Activated CD8-positive, alpha-beta T cell treated with anti-CD3 and anti-CD28 coated beads, Interleukin-2, amount 10 ng/mL, durations not matched to agents 7 days and 5 days (primary cell): ENCODE measurements around the gene KPNA2. TPM values are rescaled to one million over a fixed set of nuclear protein-coding genes. Genes with fewer than 3 reads are reported as not detected.
"Not testable (repeated sequence)": the region's sequence is repeated elsewhere in the genome, so short reads cannot be mapped to it uniquely, and the experiment has no call there.

ENCODE experiments used
- ATAC-seq: fragments of 150-1000 bp; cut with Tn5 transposase; one replicate; pipeline ENCODE4 v1.10.0; 2021; ENCODE audit warnings: moderate library complexity
- CTCF ChIA-PET: fragments of 350-600 bp; sonication (Branson Sonifier 250); formaldehyde crosslinking; loops from one replicate; lab custom pipeline; 2021; ENCODE audit warnings: antibody characterized with exemption; lab: Charles Lee
- POLR2A ChIA-PET: fragments of 350-600 bp; sonication (Branson Sonifier 250); formaldehyde crosslinking; loops from one replicate; lab custom pipeline; 2021; ENCODE audit warnings: antibody characterized with exemption; lab: Charles Lee
- DNase-seq: peaks from one replicate; pipeline ENCODE4 v3.0.0-alpha.2; 2020
- H3K27ac Mint-ChIP-seq: one replicate; pipeline ENCODE4 v1.8.0; 2021; ENCODE audit warnings: mild to moderate bottlenecking, mixed read lengths
- H3K27me3 Mint-ChIP-seq: one replicate; pipeline ENCODE4 v1.8.0; 2021; ENCODE audit warnings: low read depth, mixed read lengths
- H3K36me3 Mint-ChIP-seq: one replicate; pipeline ENCODE4 v1.8.0; 2021; ENCODE audit warnings: low read depth, mixed read lengths
- H3K4me1 Mint-ChIP-seq: one replicate; pipeline ENCODE4 v1.8.0; 2021; ENCODE audit warnings: low read depth, mixed read lengths
- H3K4me3 Mint-ChIP-seq: one replicate; pipeline ENCODE4 v1.8.0; 2021; ENCODE audit warnings: mild to moderate bottlenecking, mixed read lengths
- H3K9me3 Mint-ChIP-seq: one replicate; pipeline ENCODE4 v1.8.0; 2022; ENCODE audit warnings: mixed read lengths; ENCODE audit not compliant: insufficient read depth
- total RNA-seq, 2 experiments: library from RNA; stranded (reverse); gene quantifications; one replicate each; pipeline ENCODE4 v1.2.3, GENCODE V29; 2021

KPNA2 gene
- total RNA-seq, 2 experiments from 2014 or later, result 288 to 292 TPM

DNA sequence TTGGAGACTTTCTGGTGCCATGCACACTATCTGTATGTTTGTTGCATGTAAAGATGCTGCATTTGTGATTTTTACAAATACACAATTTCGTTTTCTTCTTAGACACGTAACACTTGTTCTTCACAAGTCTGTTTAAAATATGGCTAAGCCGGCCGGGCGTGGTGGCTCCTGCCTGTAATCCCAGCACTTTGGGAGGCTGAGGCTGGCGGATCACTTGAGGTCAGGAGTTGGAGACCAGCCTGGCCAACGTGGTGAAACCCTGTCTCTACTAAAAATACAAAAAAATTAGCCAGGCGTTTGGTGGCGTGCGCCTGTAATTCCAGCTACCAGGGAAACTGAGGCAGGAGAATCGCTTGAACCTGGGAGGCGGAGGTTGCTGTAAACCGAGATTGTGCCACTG is 14.7 kb upstream of the KPNA2 start:
- not testable (repeated sequence) for H3K27me3 Mint-ChIP-seq, H3K9me3 Mint-ChIP-seq, ATAC-seq, H3K36me3 Mint-ChIP-seq, DNase-seq
- H3K4me3 Mint-ChIP-seq, result peak overlapping the region; percentile 85
- H3K4me1 Mint-ChIP-seq, result peaks cover 20% of the 10 kb centered on the region
- ChIA-PET CTCF (interaction anchor here (1.0 to 2.1 kb wide), 5 partner anchors 8 to 15 kb away, joined by 3 to 13 read pairs (median 6); partner anchors contain the start of gene KPNA2), POLR2A (interaction anchor here (0.6 to 2.6 kb wide), 4 partner anchors 15 to 160 kb away, joined by 3 to 20 read pairs (median 5); partner anchors contain the start of gene KPNA2)
- H3K27ac Mint-ChIP-seq, result peak overlapping the region; percentile 91

DNA sequence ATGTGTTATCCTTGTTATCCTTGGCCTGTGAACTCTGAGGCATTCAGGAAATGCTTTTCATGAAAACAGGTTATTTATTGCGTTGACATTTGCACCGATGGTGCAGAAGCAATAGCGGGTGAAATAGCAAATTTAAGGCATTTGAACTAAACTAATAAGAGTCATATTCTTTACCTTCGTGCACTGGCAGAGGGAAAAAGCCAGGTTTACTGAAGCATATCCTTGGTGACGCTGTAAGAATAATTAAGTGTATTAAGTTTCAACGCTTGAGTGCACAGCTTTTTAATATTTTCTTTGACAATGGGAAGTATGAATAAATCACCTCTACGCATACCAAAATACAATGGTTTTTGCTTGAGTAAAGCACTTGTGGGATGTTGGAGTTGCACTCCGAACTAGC is 13.6 kb upstream of the KPNA2 start:
- Mint-ChIP-seq H3K9me3 (no peaks in the 10 kb centered on the region), H3K4me3 (no peak overlapping the region), H3K27ac (no peak overlapping the region), H3K27me3 (peaks cover 6% of the 10 kb centered on the region), H3K36me3 (peaks cover 2% of the 10 kb centered on the region), H3K4me1 (peaks cover 20% of the 10 kb centered on the region)
- CTCF ChIA-PET, result interaction anchor here (1.1 to 1.6 kb wide), 2 partner anchors 13 to 437 kb away, joined by 3 to 5 read pairs; partner anchors contain the start of gene KPNA2
- DNase-seq (no peak), ATAC-seq (no peak)
- POLR2A ChIA-PET, result no interaction called here

DNA sequence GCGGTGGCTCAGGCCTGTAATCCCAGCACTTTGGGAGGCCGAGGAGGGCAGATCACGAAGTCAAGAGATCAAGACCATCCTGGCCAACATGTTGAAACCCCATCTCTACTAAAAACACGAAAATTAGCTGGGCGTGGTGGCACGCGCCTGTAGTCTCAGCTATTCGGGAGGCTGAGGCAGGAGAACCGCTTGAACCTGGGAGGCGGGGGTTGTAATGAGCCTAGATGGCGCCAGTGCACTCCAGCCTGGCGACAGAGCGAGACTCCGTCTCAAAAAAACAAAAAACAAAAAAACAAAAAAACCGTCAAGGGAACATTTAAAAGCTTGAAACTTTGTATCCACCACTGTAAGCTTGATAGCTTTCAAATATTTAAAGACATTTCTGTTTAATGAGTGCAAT is 13.0 kb upstream of the KPNA2 start:
- CTCF ChIA-PET, result interaction anchor here (1.0 to 1.6 kb wide), 5 partner anchors 9 to 437 kb away, joined by 3 to 7 read pairs (median 5); partner anchors contain the start of gene KPNA2
- ATAC-seq, H3K27me3 Mint-ChIP-seq, H3K36me3 Mint-ChIP-seq, DNase-seq, H3K4me3 Mint-ChIP-seq, H3K27ac Mint-ChIP-seq, POLR2A ChIA-PET, H3K9me3 Mint-ChIP-seq: not testable (repeated sequence)
- peaks cover 20% of the 10 kb centered on the region for H3K4me1 Mint-ChIP-seq

DNA sequence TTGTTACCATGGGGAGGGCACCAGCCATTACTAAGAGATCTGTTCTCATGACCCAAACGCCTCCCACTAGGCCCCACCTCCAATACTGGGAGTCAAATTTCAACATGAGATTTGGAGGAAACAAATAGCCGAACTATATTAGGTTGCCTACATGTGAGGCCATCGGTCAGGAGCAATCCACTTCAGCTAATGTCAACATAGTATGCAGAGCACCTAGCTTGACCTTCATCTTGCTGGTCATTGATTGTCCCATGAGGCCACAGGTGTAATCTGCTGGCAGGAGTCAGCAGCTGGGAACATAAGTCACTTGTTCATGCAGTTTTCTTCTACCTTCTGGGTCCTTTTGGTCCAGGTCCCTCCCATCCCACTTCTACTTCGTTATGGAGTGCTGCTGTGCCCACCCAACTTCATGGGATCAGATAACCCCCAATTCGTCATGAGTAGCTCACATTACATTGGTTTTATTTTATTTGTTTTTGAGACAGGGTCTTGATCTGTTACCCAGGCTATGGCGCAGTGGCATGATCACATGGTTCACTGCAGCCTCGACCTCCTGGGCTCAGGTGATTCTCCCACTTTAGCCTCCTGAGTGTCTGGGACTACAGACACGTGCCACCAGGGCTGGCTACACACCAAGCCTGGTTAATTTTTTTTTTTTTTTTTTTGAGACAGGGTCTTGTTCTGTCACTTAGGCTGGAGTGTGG is 5.9 kb upstream of the KPNA2 start:
- Mint-ChIP-seq H3K36me3 (no peaks in the 10 kb centered on the region), H3K27ac (no peak overlapping the region), H3K4me1 (no peaks in the 10 kb centered on the region), H3K9me3 (no peaks in the 10 kb centered on the region), H3K4me3 (no peak overlapping the region), H3K27me3 (peaks cover 3% of the 10 kb centered on the region)
- ChIA-PET POLR2A (no interaction called here), CTCF (interaction anchor here (1.2 to 1.7 kb wide), 3 partner anchors 10 to 18 kb away, joined by 3 to 6 read pairs (median 3); no protein-coding TSS in a partner anchor)
- no peak for DNase-seq
- no peak for ATAC-seq

DNA sequence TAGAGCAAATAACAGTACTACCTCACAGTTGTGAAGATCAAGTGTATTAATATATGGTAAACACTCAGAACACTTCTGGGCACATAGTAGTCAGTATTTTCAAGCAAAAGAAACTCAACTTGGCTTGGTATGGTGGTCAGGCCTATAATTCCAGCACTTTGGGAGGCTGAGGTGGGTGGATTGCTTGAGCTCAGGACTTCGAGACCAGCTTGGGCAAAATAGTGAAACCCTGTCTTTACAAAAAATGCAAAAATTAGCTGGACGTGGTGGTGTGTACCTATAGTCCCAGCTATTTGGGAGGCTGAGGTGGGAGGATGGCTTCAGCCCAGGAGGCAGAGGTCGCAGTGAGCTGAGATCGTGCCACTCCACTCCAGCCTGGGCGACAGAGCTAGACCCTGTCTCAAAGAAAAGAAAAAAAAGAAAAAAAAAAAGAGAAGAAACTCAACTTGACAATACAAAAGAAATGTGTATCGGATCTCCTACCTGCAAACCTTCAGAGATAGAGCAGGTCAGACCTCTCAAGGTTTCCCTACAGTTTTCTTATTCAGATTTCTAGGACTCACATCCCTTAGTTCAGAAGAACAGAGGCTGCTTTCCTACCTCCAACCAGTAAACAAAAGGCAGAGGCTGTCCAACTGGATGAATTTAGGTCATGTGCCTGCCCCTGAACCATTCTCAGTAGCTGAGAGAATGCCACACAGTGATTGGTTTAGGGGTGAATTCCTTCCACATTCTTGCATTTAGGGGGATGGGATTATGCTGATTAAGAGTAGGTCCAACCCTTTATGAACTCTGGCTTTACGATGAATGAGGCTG is 1.7 kb upstream of the KPNA2 start:
- ATAC-seq (no peak), DNase-seq (no peak)
- no peaks in the 10 kb centered on the region for H3K9me3 Mint-ChIP-seq
- no peaks in the 10 kb centered on the region for H3K27me3 Mint-ChIP-seq
- POLR2A ChIA-PET, result no interaction called here
- CTCF ChIA-PET, result no interaction called here
- H3K4me1 Mint-ChIP-seq, result peaks cover 20% of the 10 kb centered on the region
- H3K27ac Mint-ChIP-seq, result no peak overlapping the region
- H3K4me3 Mint-ChIP-seq, result no peak overlapping the region
- H3K36me3 Mint-ChIP-seq, result peaks cover 29% of the 10 kb centered on the region

DNA sequence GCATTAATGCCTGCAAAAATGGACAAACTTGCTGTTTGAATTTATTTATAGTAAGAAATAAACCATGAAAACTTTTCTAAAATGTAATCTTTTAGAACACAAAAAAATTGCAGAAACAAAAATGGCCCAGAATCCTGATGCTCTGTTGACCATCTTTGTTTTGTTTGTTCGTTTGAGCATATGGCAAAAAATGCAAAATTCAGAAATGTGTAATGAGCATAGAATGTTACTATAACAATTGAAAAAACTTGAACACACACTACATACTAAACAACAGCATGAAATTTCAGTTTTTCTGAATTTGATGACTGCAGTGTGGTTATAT is 1.1 kb upstream of the KPNA2 start:
- Mint-ChIP-seq H3K27me3 (no peaks in the 10 kb centered on the region), H3K9me3 (no peaks in the 10 kb centered on the region), H3K4me1 (peaks cover 23% of the 10 kb centered on the region), H3K27ac (no peak overlapping the region), H3K4me3 (no peak overlapping the region), H3K36me3 (peaks cover 33% of the 10 kb centered on the region)
- ChIA-PET POLR2A (no interaction called here), CTCF (no interaction called here)
- ATAC-seq (no peak), DNase-seq (no peak)

DNA sequence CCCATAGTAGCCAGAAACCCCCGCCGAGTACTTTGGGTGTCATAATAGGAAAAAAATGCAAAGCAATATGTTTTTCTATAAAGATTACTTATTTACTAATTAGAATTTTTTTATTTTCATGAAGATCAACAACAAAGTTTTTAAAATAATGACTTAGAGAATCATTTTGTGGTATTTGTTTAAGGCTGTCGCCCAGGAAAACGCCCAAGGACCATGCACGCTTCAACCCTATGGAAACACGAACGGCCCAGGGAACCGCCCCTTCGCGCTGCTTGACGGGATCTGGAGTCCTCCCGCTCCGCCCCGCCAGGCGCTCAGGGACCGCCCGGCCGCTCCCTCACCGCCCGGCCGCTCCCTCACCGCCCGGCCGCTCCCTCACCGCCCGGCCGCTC is 408 bp upstream of the KPNA2 start:
- Mint-ChIP-seq H3K4me1 (peaks cover 23% of the 10 kb centered on the region), H3K9me3 (no peaks in the 10 kb centered on the region), H3K4me3 (peak overlapping the region; percentile 99), H3K27ac (peak overlapping the region; percentile 98), H3K36me3 (peaks cover 36% of the 10 kb centered on the region), H3K27me3 (no peaks in the 10 kb centered on the region)
- ATAC-seq (peak; percentile 85), DNase-seq (peak; percentile 94)
- CTCF ChIA-PET, result interaction anchor here (0.8 to 2.5 kb wide), 4 partner anchors 12 to 379 kb away, joined by 3 to 6 read pairs (median 4); no protein-coding TSS in a partner anchor
- POLR2A ChIA-PET, result interaction anchor here (0.6 to 2.0 kb wide), 10 partner anchors 16 to 453 kb away, joined by 3 to 20 read pairs (median 3); partner anchors contain the start of gene WIPI1

DNA sequence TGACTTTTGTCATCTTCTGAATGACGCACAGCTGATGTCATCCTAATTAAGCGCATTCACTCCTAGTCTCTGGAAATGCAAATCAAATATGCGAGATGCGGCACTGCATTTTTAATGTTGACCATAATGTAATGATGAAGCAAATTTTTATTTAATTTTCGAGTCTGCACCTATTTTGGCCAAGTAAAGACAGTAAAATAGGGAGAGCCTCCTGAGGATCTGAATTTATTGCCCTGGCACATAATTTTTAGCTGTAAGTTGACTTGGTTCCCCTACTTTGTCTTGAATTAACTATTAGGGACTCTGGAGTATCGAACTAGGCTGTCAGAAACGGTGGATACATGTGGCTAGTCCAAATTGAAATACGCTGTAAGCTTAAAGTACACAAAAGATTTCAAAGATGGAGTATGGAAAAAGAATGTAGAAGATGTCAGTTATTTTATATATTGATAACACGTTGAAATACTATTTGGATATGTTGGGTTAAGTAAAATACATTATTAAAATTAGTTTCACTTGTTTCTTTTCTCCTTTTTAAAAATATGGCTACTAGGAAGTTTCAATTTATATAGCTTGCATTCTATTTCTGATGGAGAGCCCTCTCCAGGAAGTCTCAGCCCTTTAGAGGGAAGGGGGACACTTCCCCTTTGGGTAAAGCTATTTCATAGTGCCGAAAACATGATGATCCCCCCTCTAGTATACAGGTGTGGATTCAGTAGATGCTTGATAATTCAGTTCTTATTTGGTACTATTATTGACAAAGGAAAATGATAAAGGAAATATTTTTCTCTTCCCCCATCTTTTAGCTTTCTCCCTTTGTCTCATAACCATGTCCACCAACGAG is 991 bp downstream of the KPNA2 start:
- ChIA-PET POLR2A (interaction anchor here (0.9 to 2.0 kb wide), 8 partner anchors 9 to 452 kb away, joined by 3 to 20 read pairs (median 4); partner anchors contain the start of gene WIPI1), CTCF (interaction anchor here (0.9 to 2.5 kb wide), 7 partner anchors 17 to 165 kb away, joined by 3 to 6 read pairs (median 3); no protein-coding TSS in a partner anchor)
- DNase-seq (no peak), ATAC-seq (no peak)
- H3K9me3 Mint-ChIP-seq, result no peaks in the 10 kb centered on the region
- H3K36me3 Mint-ChIP-seq, result peaks cover 48% of the 10 kb centered on the region
- H3K27me3 Mint-ChIP-seq, result no peaks in the 10 kb centered on the region
- H3K4me1 Mint-ChIP-seq, result peaks cover 23% of the 10 kb centered on the region
- peak overlapping the region; percentile 98 for H3K27ac Mint-ChIP-seq
- H3K4me3 Mint-ChIP-seq, result peak overlapping the region; percentile 99

DNA sequence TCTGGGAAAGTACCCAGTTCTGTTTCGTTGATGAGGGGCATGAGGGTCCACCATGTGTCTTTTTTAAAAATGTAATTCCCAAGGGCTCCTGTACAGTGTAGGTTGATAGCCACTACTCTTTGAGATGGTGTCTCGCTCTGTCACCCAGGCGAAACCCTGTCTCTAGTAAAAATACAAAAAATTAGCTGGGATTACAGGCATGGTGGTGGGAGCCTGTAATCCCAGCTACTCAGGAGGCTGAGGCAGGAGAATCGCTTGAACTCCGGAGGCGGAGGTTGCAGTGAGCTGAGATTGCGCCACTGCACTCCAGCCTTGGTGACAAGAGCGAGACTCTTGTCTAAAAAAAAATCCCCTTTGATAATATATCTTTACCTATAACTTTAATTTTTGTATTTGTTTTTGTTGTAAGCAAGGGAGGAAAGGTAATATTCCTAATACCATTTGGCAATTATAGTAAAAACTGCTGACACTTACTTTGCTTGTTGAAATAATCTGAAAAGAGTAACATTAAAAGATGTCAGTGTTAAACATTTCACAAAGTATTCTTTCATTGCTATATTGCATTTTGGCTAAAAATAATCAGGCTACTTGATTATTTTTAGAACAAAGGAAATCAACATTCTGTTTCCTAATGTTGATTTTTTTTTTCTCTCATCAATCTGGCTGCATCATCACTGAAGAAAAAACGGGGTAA is 11.8 kb downstream of the KPNA2 start:
- ATAC-seq (no peak), DNase-seq (no peak)
- no peak overlapping the region for H3K27ac Mint-ChIP-seq
- H3K27me3 Mint-ChIP-seq, result no peaks in the 10 kb centered on the region
- H3K4me1 Mint-ChIP-seq, result peaks cover 13% of the 10 kb centered on the region
- H3K4me3 Mint-ChIP-seq, result no peak overlapping the region
- POLR2A ChIA-PET, result interaction anchor here (1.1 kb wide), 1 partner anchor 11 kb away, joined by 5 read pairs; the partner anchor contains the start of gene KPNA2
- no peaks in the 10 kb centered on the region for H3K9me3 Mint-ChIP-seq
- CTCF ChIA-PET, result no interaction called here
- H3K36me3 Mint-ChIP-seq, result peaks cover 60% of the 10 kb centered on the region

DNA sequence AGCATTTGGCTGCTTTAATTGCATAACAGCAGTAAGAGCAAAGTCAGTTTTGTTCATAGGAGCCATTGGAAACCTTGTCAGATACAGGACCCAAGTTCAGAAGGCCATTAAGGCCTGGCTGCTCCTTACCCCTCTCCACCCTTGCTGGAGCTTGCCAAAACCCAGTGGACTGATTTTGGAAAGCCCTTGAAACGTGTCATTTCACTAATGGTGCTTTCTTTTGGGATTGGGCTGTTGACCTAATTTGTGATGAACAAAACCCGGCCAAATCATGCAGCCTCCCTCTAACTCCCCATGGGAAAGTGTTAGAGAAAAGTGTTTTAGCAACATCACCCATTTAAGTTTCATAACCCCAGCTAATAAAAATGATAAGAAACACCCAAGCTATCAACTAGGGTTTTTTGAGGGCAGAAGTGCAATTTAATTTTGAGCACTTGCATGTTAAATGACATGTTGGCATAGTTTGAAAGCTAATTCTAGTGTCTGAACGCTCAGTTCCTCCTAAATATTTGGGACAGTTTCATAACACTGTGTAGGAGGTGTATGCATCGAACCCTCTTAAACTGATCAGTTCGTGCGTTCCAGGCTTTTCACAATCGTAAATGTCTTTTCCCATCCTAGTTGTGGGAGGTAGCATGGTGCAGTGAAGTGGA is 12.5 kb downstream of the KPNA2 start:
- ATAC-seq, H3K27ac Mint-ChIP-seq, H3K4me3 Mint-ChIP-seq, CTCF ChIA-PET, DNase-seq, H3K27me3 Mint-ChIP-seq, H3K9me3 Mint-ChIP-seq, H3K4me1 Mint-ChIP-seq: not testable (repeated sequence)
- H3K36me3 Mint-ChIP-seq, result peaks cover 55% of the 10 kb centered on the region
- POLR2A ChIA-PET, result interaction anchor here (1.1 kb wide), 1 partner anchor 12 kb away, joined by 5 read pairs; the partner anchor contains the start of gene KPNA2
